NOMO-1 treated with dmso at 0.1 percent for 144 hours (cell line): Measurements from ENCODE around the gene PTX4.
"Not testable (repeated sequence)": the region's sequence is repeated elsewhere in the genome, so short reads cannot be mapped to it uniquely, and the experiment has no call there.

ENCODE experiments used
- DNase-seq: peaks from one replicate; lab custom pipeline; 2025; ENCODE audit not compliant: unreplicated experiment; lab: John Stamatoyannopoulos, UW

PTX4 gene

DNA sequence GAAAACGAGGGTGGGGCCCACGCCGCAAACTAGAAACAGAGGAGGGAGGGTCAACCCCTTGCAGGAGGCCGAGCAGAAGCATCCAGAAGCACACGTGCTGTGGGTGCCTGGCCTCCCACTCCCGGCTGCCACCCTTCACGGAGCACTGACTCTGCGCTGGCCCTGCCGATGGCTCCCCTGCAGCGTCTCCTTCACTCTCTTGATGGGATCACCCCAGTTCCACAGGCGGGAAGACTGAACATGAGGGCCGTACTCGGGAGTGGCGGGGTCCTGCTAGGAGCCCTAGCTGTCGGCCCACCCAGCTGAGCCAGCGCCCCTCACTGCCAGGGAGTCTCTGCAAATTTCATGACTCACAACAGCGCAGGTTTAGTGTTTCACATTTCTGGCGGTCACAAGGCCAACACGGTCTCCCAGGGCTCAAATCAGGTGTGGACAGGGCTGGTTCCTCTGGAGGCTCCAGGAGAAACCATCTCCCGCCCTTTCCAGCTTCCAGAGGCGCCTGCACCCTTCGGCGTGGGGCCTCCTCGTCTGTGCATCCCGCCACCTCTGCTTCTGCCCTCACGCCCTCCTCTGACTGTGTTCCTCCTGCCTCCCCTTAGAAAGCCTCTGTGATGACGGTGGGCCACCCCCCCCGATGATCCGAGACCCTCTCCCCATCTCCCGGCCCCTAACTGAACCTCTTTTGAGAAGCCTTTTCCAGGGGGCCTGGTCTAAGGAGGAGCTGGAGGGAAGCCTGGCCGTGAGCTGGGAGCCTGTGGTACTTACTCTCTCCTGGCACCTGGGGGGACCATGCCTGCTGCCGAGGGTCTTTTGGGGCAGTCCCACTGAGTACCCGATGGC lies 2.0 kb downstream of the PTX4 start:
- no peak for DNase-seq

DNA sequence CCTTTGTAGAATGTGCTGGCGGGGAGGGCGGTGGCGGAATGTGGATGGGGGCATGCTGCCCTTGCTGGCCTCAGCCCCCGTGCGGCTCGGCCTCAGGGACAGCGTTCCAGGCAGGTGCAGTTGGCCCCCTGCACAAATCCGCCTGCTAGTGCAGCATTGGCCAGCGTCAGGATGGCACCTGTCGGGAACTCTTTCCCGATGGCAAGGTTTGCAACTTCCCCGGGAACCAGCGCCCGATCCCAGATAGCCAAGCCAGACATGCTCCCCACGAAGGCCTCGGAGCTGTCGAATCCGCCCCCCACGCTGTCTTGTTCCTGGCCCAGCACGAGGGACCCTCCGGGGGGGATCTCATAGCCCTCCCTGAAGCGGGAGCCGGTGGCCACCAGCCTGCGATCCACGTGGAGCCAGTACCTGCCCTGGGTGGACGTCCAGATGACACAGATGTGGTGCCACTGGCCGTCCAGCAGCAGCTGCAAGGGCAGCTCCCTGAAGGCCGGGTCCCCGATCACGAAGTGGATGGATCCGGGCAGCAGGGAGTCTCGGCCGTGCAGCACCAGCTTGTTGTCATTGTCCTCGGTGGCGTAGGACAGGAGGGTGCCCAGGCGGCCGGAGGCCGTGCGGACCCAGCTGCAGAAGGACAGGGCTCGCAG lies 2.8 kb downstream of the PTX4 start:
- no peak for DNase-seq

DNA sequence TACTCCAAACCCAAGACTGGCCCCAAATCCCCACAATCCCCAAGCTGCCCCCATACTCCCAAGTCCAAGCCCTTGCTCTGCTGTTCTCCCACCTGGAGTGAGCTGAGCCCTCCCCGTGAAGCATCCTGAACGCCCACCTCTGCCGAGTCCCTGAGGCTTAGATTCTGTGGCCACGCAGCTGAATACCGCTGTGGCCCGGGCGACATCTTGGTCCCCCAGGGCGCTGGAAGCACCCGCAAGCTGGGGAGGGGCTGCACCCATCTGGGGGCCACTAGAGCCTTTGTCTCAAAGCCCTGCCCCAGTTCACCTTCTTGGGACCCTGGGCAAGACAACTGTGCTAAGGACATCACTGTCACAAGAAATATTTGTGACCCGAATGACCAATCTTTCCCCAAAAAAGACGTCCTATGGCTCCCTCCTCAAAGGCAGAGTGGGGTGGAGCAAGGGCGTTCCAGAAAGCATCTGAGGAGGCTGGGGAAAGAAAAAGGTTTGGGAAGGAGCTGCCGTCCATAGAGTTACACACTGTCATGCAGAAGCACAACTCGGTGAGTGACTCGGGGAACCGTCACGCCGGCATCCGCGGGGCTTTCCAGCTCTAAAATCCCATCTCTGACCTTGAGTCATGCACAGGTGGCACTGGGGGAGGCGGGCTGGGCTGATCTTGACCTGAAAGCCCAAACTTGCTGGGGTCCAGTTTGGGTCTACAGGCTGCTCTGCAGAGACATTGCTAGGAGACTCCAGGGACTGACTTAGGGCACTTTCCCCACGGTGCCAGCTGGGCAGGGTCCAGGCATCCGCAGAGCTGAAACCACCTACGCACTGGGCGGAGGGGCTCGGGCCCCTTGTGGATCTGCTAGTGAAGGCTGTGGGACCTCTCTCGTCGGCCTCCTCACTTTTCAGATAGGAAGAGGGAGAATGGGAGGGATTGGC lies 6.6 kb downstream of the PTX4 start:
- DNase-seq = no peak

DNA sequence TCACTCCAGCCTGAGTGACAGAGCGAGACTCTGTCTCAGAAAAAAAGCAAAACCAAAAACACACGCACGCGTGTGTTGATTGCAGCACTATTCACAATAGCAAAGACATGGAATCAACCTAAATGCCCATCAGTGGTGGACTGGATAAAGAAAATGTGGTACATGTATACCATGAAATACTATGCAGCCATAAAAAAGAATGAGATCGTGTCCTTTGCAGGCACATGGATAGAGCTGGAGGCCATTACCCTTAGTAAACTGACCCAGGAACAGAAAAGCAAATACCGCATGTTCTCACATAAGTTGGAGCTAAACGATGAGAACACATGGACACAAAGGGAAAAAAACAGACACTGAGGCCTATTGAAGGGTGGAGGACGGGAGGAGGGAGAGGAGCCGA lies 9.8 kb downstream of the PTX4 start:
- DNase-seq = not testable (repeated sequence)

DNA sequence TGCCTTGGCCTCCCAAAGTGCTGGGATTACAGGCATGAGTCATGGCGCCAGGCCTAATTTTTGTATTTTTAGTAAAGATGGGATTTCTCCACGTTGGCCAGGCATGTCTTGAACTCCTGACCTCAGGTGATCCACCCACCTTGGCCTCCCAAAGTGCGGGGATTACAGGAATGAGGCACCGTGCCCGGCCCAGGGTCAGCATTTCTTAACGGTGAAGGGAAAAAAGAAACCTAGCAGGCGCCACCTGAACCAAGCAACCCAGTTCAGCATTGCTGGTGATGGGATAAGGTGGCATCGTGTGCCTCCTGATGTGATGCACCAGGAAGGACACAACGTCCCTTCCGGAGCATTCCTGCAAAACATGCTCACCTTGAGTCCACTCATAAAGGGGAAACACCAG lies 11.7 kb downstream of the PTX4 start:
- no peak for DNase-seq

DNA sequence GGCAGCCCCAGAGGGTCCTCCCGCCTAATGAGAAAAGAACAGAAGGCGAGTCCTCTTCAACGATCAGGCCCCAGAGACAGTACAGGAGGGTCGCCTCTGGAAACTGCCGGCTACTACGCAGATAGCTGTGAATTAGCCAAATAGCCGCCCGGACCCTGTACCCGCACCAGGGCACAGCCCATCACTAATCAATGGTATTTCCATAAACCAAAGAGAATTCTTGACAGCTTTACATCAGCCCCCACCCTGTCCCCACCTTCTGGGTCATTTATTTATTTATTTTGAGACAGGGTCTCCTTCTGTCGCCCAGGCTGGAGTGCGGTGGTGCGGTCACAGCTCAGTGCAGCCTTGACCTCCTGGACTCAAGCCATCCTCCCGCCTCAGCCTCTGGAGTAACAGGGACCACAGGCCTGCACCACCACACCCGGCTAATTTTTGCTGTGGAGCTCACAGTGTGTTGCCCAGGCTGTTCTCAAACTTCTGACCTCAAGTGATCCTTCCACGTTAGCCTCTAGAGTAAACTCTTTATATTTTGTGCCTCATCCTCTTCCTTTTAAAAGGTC lies 13.1 kb downstream of the PTX4 start:
- DNase-seq = no peak

DNA sequence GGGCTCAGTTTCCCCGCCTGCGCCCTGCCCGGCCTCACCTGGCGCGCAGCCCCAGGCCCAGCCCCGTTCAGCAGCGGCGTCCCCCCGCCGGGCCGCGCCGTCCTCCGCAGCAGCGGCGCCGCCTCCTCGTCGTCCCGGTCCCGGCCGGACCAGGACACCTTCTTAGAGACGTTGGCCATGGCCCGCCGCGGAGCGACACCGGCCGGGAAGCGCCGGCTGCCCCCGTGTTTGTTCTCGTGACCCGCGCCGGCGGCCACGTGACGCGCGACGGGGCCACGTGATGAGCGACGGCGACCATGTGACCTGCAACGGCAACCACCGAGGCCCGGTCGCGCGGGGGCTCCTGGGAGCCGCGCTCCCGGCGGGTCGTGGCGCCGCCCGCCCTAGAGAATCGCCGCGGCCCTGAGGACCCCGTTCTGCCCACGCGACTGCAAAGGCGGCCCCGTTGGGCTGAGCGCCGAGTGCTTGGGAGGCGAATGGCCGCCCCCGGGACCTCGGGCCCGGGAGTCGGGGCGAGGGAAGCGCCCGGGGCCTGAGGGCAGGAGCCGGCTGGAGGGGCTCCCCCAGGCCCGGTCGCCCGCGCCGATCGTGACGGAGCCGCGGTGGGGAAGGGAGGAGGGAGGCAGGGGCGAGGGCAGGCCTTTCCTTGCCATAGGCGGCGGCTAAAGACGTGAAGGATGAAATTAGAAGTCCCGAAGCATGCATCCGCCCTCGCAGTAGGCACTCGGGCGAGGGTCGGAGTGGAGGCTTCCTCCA lies 13.8 kb downstream of the PTX4 start, which contains the start of gene CLCN7:
Gene CLCN7, minus strand, starts transcription at position 233 of the 756 bp plus-strand sequence. Its CDS starts 54 bp downstream, at position 179.
- peak; percentile 79 for DNase-seq

DNA sequence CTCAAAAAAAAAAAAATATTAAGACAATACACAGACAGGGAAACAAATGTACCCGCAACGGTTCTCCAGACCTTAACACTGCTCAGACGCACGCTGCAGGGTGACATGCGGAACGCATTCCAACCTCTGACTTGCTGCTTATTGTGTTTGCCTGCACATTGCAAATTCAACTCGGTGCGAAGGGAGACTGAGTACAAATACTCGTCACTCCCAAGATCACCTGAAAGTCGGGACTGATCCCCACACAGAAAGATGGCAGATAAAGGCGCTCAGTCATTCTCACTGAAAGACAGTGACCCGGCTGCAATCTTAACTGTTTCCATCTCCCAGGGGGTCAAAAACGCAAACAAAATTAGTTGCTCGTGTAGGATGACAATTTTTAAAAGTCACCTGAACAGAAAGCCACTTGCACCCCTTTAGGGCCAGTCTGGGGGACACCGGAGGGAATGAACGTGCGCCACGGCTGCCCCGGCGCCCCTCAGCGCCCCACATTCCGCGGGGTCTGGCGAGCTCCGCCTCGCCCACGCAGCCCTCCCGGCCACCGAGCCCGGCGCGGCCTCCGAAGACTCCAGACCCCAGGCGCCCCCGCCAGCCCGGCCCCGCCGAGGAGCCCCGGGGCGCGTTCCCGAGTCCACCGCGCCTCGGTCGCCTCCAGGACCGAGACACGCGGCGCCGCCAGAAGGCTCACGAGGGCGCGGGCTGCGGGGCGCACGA lies 14.5 kb downstream of the PTX4 start:
- DNase-seq = no peak

DNA sequence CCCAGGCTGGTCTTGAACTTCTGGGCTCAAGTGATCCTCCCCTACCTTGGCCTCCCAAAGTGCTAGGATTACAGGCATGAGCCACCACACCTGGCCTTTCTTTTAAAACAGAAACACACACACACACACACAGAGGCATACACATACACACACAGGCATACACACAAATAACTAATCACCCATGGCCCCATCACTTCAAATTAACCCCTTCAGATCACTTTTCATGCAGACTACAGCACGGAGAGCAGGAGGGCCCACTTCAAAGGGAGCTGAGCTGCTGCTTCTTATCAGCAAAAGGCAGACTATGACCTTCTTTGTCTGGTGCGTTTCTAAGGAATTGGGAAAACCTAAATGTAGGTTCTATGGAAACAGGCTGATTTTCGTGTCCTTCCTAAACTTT lies 15.8 kb downstream of the PTX4 start:
- DNase-seq = no peak

DNA sequence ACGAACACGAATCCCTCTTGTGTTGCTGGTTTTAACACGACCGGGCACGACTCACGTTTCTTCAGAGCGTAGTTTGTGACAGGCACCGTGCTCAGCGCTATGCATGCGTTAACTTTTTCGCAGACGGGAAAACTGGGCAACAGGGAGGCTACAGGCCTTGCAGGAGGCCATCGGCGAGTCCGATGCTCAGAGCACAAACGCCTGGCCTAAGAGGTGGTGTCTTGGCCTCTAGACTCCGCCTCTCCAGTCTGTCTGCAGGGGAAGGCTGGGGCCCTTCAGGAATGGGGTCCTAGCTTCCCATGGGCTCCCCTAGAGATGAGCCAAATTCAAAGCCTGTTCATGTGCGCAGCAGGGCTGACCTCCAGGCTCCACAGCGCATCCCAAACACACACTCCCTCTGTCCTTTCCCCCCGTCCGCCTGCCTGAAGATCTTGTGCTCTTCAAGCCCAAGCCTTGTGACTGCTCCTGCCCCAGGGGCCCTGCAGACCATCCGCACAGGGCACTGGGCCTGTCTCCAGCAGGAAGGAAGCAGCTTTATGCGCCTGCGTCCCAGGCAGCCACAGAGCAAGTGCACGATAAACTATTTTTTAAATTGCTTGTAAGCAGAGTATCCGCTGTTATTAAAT lies 17.1 kb downstream of the PTX4 start:
- no peak for DNase-seq

DNA sequence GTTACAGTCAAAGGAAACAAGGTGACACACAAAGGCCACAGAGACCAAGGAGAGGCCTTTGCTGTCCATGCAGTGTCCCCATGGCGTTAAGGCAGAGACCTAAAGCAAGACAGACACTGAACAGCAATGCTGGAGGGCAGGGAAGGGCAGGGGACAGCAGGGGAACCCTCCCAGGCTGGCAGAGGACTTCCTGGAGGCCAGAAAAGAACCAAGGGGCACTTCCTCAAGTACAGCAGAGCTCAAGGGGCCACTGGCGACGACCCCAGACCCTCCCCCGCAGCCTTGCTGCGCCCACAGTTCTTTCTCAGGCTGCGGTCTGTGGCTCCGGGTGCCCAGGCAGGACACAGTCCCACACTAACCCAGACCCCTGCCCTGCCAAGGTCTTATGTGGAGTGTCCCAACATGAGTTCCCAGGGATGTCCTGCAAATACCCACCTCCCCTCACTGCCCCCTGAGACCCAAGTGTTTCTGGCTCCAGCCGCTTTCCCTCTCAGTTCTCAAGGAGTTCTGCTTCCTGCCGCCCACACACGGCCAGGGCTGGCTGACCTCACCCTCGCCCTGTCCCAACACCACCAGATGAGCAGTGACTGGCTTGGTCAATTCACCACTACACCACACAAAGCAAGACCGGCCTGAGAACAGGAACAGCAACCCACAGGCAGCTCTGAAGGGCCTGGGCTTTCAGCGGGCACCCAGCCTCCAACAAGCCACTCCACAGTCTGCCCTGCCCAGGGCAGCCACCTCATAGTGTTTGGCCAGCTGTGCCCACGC lies 18.1 kb downstream of the PTX4 start:
- DNase-seq = peak; percentile 17

DNA sequence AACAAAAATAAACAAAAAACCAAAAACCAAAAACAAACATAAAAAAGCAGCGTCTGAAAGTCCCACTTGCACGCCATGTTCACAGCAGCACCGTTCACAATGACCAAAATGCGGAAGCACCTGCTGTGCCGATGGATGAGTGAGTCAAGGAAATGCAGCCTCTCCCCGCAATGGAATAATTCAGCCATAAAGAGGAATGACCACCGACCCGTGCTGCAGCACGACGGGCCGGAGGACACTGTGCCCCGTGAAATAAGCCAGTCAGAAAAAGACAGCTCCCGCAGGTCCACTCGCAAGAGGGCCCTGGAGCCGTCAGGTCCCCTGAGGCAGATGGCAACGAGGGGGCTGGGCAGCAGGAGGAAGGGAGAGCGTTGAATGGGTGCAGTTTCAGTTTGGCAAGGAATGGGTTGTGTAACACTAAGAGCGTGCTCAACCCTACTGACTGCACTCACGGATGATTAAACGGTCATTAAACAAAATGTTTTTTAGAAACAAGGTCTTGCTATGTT lies 19.0 kb downstream of the PTX4 start:
- DNase-seq = peak; percentile 89

DNA sequence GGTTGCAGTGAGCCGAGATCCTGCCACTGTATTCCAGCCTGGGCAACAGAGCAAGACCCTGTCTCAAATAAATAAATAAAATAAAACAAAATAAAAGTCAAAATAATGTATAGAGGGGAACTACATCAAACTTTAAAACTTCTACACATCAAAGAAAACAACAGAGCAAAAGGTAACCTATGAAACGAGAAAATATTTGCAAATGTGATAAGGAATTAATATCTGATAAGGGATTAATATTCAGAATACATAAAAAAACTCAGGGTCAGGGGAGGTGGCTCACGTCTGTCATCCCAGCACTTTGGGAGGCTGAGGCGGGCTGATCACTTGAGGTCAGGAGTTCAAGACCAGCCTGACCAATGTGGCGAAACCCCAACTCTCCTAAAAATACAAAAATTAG lies 19.6 kb downstream of the PTX4 start:
- not testable (repeated sequence) for DNase-seq

DNA sequence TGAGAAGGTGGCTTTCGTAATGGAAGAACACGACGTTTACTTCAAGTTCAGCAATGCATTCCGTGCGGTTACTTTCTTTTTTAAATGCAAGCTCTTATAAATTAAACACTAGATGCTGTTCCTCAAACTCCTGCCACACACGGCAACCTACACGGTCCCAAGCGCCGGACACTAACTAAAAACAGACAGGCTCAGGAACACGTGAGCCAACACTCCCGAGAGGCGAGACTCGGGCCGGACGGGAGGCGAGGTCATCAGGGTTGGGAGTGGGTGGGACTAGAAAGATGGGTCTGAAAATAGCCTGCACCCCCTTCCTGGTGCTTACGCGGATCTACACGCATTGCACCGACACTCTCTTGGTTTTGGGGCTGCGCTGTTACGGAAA lies 20.3 kb downstream of the PTX4 start:
- DNase-seq = no peak

DNA sequence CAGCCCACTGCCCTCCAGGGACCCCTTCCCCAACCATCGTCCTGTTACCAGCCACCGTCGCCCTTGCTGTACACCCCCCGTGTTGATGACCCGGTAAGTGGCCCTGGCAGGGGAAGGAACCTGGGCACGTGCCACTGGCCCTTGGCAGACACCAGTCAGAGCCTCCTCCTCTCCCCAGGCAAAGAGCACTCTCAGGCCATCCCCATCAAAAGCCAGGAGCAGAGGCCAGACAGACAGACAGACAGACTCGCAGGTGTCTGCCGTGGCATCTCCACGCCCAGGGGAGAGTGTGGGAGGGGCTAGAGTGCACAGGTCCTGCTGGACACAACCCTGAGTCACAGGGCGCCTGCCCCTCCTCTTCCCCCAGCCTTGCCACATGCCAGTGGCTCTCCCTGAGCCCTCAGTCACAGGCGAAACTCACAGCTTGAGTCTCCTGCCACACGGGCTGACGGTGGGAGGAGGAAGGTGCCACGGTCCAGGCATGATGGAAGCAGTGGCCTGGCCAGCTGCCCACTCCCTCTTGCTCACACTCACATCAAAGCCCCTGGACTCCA lies 21.7 kb downstream of the PTX4 start:
- DNase-seq = no peak

DNA sequence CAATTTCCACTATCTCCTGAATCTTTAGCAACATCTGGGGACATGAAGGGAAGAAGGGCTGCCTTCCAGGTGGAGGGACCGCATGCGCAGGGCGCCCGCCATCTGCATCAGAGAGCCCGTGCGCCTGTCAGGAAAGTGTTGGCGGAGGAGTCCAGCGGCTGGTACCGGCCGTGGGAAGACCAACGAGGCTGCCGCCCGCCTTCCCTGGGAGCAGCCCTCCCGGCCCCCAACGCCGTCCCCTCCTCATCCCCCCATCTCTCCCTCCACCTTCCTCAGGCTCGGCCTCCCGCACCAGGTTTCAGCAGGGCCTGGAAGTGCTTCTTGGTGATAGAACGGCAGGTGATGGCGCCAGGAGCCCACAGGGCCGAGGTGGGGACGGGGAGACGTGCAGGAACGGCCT lies 22.7 kb downstream of the PTX4 start:
- DNase-seq = no peak

DNA sequence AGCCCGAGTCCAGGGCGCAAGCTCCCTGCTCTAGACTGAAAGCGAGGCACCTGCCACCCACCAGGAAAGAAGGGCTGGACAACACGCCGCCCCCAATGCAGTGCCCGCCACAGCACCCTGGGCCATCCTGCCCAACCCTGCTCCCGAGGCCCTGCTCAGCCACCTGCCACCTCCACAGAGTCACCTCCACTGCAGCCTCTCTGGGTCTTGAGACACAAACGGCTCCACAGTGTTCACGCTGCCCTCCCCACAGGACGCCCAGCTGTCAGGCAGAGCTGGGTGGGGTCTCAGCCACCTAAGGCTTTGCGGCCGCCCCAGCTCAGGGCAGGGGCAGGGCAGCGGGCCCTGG lies 23.2 kb downstream of the PTX4 start:
- no peak for DNase-seq

DNA sequence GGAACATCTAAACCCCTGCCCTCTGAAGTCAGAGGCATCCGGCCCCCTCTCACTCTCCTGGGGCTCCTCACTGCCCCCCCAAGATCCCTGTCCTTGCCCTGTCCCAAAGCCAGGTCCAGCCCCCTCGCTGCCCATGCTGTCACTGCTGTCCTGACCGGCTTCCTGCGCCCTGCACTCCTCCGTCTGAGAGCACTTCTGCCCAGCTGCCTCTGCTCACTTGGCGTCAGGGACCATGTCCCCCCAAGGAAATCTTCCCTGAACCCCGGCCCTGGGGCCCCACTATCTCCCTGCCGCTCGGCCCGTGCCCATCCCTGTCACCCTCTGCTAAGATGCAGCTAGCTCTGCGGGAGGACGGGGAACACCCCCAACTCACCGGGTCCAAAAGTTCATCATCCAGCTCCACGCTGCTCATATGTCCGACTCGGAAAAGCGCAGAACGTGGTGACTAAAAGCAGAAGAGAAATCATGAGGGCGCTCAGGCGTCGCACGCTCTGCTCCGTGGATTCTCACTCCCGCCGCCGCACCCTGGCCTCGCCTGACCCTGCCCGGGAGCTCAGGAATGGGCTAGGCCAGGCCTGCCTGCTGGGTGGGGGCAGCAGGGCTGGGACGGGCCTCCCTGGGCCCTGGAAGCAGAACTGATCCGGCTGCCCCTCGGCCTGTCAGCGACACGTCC lies 23.7 kb downstream of the PTX4 start:
- no peak for DNase-seq
